K562 (cell line): ENCODE results near the gene ABCC12. TPM values are rescaled to one million over a fixed set of nuclear protein-coding genes. Genes with fewer than 3 reads are reported as not detected.

ENCODE experiments used
- ATAC-seq: fragments of 200-7000 bp; cut with Tn5 transposase; 3 replicates; pipeline ENCODE4 v1.9.1; 2020; ENCODE audit warnings: moderate library complexity
- BruUV-seq: library from RNA; stranded (reverse); fragments of 400-500 nt; replicated peaks from 2 replicates; lab custom pipeline; 2021; lab: Mats Ljungman, UMichigan
- CTCF ChIA-PET: fragments of 300-600 bp; formaldehyde crosslinking; extraction: SDS; loops from one replicate; lab custom pipeline; 2021; ENCODE audit warnings: low intra/inter-chr PET ratio; lab: Yijun Ruan, JAX
- POLR2A ChIA-PET: fragments of 300-600, 350-650 bp; sonication (Branson Sonifier 250); formaldehyde crosslinking; extraction: SDS; loops from one replicate; lab custom pipeline; 2021; ENCODE audit warnings: antibody characterized with exemption, inconsistent platforms; lab: Yijun Ruan, JAX
- DNase-seq, 4 experiments: peaks; one replicate each; pipeline versions ENCODE4 v3.0.0 to v3.0.0-alpha.2; 2011 to 2018; ENCODE audit warnings: low spot score in 3 of 4, mixed read lengths in 3 of 4; ENCODE audit errors: extremely low read depth in 1 of 4
- FAIRE-seq: peaks from 2 replicates; lab custom pipeline; 2011; peaks lifted over from hg19 to GRCh38; lab: Jason Lieb, UNC
- H2AFZ ChIP-seq: 2 replicates; pipeline ENCODE4 v1.6.0; 2011; ENCODE audit warnings: low read depth, low read length, control low read depth, inconsistent platforms
- H3K27ac ChIP-seq: fragments of 200-600 bp; 3 replicates; pipeline ENCODE4 v1.8.0; 2011; ENCODE audit warnings: low read depth, mild to moderate bottlenecking, control low read depth, inconsistent platforms, low read length, moderate library complexity, mixed read lengths; ENCODE audit errors: extremely low read depth
- H3K27me3 ChIP-seq, 2 experiments: fragments of 300-600 bp in 1 of 2; 2 replicates in 1 of 2; 3 replicates in 1 of 2; pipeline versions ENCODE4 v1.6.0 to v1.8.0; 2011; ENCODE audit warnings: inconsistent platforms in 2 of 2, low read length in 2 of 2, mild to moderate bottlenecking in 1 of 2, mixed read lengths in 1 of 2, moderate library complexity in 1 of 2; ENCODE audit not compliant: control insufficient read depth in 2 of 2, insufficient read depth in 2 of 2
- H3K36me3 ChIP-seq: fragments of 300-600 bp; 3 replicates; pipeline ENCODE4 v1.8.0; 2011; ENCODE audit warnings: mild to moderate bottlenecking, low read length, inconsistent platforms; ENCODE audit not compliant: control insufficient read depth, insufficient read depth
- H3K4me1 ChIP-seq, 2 experiments: fragments of 200-600 bp in 1 of 2; replicated peaks in 1 of 2; 2 replicates in 1 of 2; 3 replicates in 1 of 2; pipeline versions ENCODE4 v1.5.1 to v1.8.0; 2011; ENCODE audit warnings: inconsistent platforms in 2 of 2, low read length in 2 of 2, mild to moderate bottlenecking in 1 of 2, mixed read lengths in 1 of 2, moderate library complexity in 1 of 2; ENCODE audit not compliant: control insufficient read depth in 2 of 2, insufficient read depth in 2 of 2
- H3K4me2 ChIP-seq: 2 replicates; pipeline ENCODE4 v1.6.1; 2011; ENCODE audit warnings: low read length, control low read depth, inconsistent platforms, mixed read lengths; ENCODE audit not compliant: insufficient read depth
- H3K4me3 ChIP-seq: fragments of 200-600 bp; sonication (generic), shearing (Covaris generic); 2 replicates; pipeline ENCODE4 v1.5.1; 2016; ENCODE audit warnings: control low read depth, inconsistent platforms
- H3K79me2 ChIP-seq: fragments of 200-600 bp; 3 replicates; pipeline ENCODE4 v1.8.0; 2011; ENCODE audit warnings: low read length, inconsistent platforms; ENCODE audit not compliant: control insufficient read depth, insufficient read depth
- H3K9ac ChIP-seq, 2 experiments: 2 replicates each; pipeline versions ENCODE4 v1.6.0 to v1.6.1; 2011; ENCODE audit warnings: low read depth in 2 of 2, low read length in 2 of 2, control low read depth in 1 of 2, inconsistent platforms in 1 of 2, mild to moderate bottlenecking in 1 of 2, mixed read lengths in 1 of 2; ENCODE audit not compliant: insufficient read depth in 1 of 2
- H3K9me1 ChIP-seq: one replicate; pipeline ENCODE4 v1.6.0; 2011; ENCODE audit warnings: inconsistent platforms, mild to moderate bottlenecking, low read length, moderate library complexity; ENCODE audit not compliant: control insufficient read depth, insufficient read depth
- H3K9me3 ChIP-seq: replicated peaks from 2 replicates; pipeline ENCODE4 v1.5.1; 2011; ENCODE audit warnings: low read depth, low read length, inconsistent platforms; ENCODE audit not compliant: control insufficient read depth, insufficient read depth
- H4K20me1 ChIP-seq: replicated peaks from 2 replicates; pipeline ENCODE4 v1.6.1; 2011; ENCODE audit warnings: low read length, inconsistent platforms, mixed read lengths; ENCODE audit not compliant: control insufficient read depth, insufficient read depth
- ARID3A ChIP-seq: IDR thresholded peaks from 2 replicates; pipeline ENCODE4 v1.6.1; 2012; ENCODE audit warnings: low read depth, low read length, improper control_type of control experiment, borderline replicate concordance
- FOS ChIP-seq: IDR thresholded peaks from 3 replicates; pipeline ENCODE4 v1.6.1; 2011; ENCODE audit not compliant: insufficient read length; ENCODE audit errors: extremely low read depth
- MAFK ChIP-seq: IDR thresholded peaks from 2 replicates; pipeline ENCODE4 v1.6.1; 2011; ENCODE audit warnings: low read length, improper control_type of control experiment
- NFYB ChIP-seq: IDR thresholded peaks from 2 replicates; pipeline ENCODE4 v1.6.1; 2011; ENCODE audit warnings: mild to moderate bottlenecking, moderate library complexity; ENCODE audit not compliant: insufficient read length; ENCODE audit errors: extremely low read depth
- PHB ChIP-seq: fragments of 250-450 bp; sonication (Bioruptor Pico); IDR thresholded peaks from 2 replicates; pipeline ENCODE4 v1.5.0; 2021
- RFX1 ChIP-seq: fragments of 450-650 bp; IDR thresholded peaks from 2 replicates; pipeline ENCODE4 v1.6.1; 2016; ENCODE audit warnings: mild to moderate bottlenecking, moderate library complexity
- THAP7 ChIP-seq: fragments of 250-450 bp; sonication (Bioruptor Pico); IDR thresholded peaks from 2 replicates; pipeline ENCODE4 v1.5.0; 2021
- ZBED1 ChIP-seq: IDR thresholded peaks from 2 replicates; pipeline ENCODE4 v1.6.1; 2014
- ZKSCAN1 ChIP-seq: fragments of 150-350 bp; IDR thresholded peaks from 2 replicates; pipeline ENCODE4 v1.6.1; 2016; ENCODE audit warnings: low read depth, low read length
- ZNF274 ChIP-seq: IDR thresholded peaks from 2 replicates; pipeline ENCODE4 v1.6.1; 2011; ENCODE audit warnings: low read depth, mild to moderate bottlenecking, low read length, moderate library complexity, borderline replicate concordance
- ZNF324 ChIP-seq: fragments of 250-450 bp; sonication (Bioruptor Pico); IDR thresholded peaks from 2 replicates; pipeline ENCODE4 v1.4.0; 2020; ENCODE audit warnings: mild to moderate bottlenecking
- ZNF449 ChIP-seq: fragments of 250-450 bp; sonication (Bioruptor Pico); IDR thresholded peaks from 2 replicates; pipeline ENCODE4 v1.8.0; 2022; ENCODE audit warnings: moderate library complexity, mild to moderate bottlenecking, inconsistent platforms
- ZZZ3 ChIP-seq: fragments of 450-650 bp; IDR thresholded peaks from 2 replicates; pipeline ENCODE4 v1.6.1; 2016; ENCODE audit warnings: antibody characterized with exemption, mild to moderate bottlenecking, moderate library complexity
- WGBS: fragments of 100-300 bp; shearing (Covaris generic); methylation state at CpG from one replicate; pipeline ENCODE4 v1.1.6; 2016; ENCODE audit warnings: low coverage, mixed read lengths; ENCODE audit not compliant: insufficient coverage; ENCODE audit errors: missing lambda C conversion rate; 5-methylcytosine and 5-hydroxymethylcytosine counted together
- in situ Hi-C: fragments of 300-500 bp; cut with MboI; formaldehyde crosslinking; loops from 4 replicates; pipeline ENCODE4 v1.15.0; 2018; ENCODE audit warnings: inconsistent platforms, mixed read lengths
- intact Hi-C: fragments of 100-400 bp; cut with micrococcal nuclease; formaldehyde crosslinking; loops from 2 replicates; pipeline ENCODE4 v1.14.2; 2022
- polyA plus RNA-seq, 8 experiments: library from polyadenylated mRNA; depleted of rRNA in 4 of 8; stranded (reverse) in 5 of 8; unstranded in 3 of 8; fragments of >200 nt; fragmentation: Nextera tagmentation in 2 of 8; fragmentation: Illumina TruSeq in 1 of 8; extraction: Ambion mirVana in 2 of 8; extraction: Trizol in 1 of 8; gene quantifications; 2 replicates each; pipeline versions ENCODE4 v1.2.1 to v1.2.3, GENCODE V29; 2011 to 2014; ENCODE audit warnings: inconsistent platforms in 1 of 8, missing spikeins in 1 of 8
- total RNA-seq, 7 experiments: library from RNA; depleted of rRNA in 6 of 7; stranded (reverse); fragments of >200 nt in 6 of 7; fragmentation: Illumina TruSeq in 2 of 7; extraction: Trizol in 2 of 7; gene quantifications; 2 replicates each; pipeline versions ENCODE4 v1.2.1 to v1.2.3, GENCODE V29; 2011 to 2021; ENCODE audit warnings: low replicate concordance in 1 of 7

Gene ABCC12
- total and polyA plus RNA-seq, 9 of the 15 experiments (the other 6 are each of a cell fraction or from before 2014, with no cell fraction given), result not detected

- 2% methylated on average over 4 of the region's 4 CpGs for WGBS
- Histone ChIP-seq H3K36me3 (no peaks in the 10 kb centered on the region), H3K9me1 (no peaks in the 10 kb centered on the region), H3K4me3 (no peak overlapping the region), H3K79me2 (no peaks in the 10 kb centered on the region), H3K27ac (no peak overlapping the region), H3K4me1 (no peaks in the 10 kb centered on the region), H2AFZ (no peak overlapping the region), H4K20me1 (no peaks in the 10 kb centered on the region), H3K9me3 (no peaks in the 10 kb centered on the region), H3K4me2 (no peak overlapping the region), H3K9ac (no peak overlapping the region), H3K27me3 (peaks cover 4 to 50% of the 10 kb centered on the region in 2 experiments; a peak in 3 of 5 replicates)
- POLR2A ChIA-PET, result interaction anchor here (0.6 to 1.4 kb wide), 2 partner anchors 9 to 20 kb away, joined by 3 read pairs; no protein-coding TSS in a partner anchor
- DNase-seq (no peak), ATAC-seq (no peak), FAIRE-seq (no peak)
- in situ Hi-C loops, result no loop called here
- TF ChIP-seq NFYB (no peak), PHB (no peak), FOS (no peak), ZKSCAN1 (no peak), RFX1 (0 out of 2 replicates have a peak, but pooled peaks have one; percentile 18)
- intact Hi-C loops, result no loop called here
- CTCF ChIA-PET, result no interaction called here
- no TSS peak for BruUV-seq
These were observed 32.0 kb upstream of the ABCC12 start for GRCh38 chr16:48187779-48188178.

GRCh38 chr16:48184681-48185080 lies 28.9 kb upstream of the ABCC12 start:
- no peak for FAIRE-seq
- ChIA-PET POLR2A (interaction anchor here (1.5 kb wide), 1 partner anchor 8 kb away, joined by 6 read pairs; no protein-coding TSS in a partner anchor), CTCF (no interaction called here)
- Histone ChIP-seq H3K27me3 (peaks cover 4 to 46% of the 10 kb centered on the region in 2 experiments; a peak in 4 of 5 replicates), H4K20me1 (no peaks in the 10 kb centered on the region; the same call in 1 of the 2 replicates), H3K27ac (no peak overlapping the region), H3K9me1 (no peaks in the 10 kb centered on the region), H3K9ac (no peak overlapping the region), H3K4me3 (no peak overlapping the region), H3K4me1 (no peaks in the 10 kb centered on the region), H3K4me2 (no peak overlapping the region), H2AFZ (no peak overlapping the region), H3K79me2 (no peaks in the 10 kb centered on the region), H3K36me3 (no peaks in the 10 kb centered on the region), H3K9me3 (no peaks in the 10 kb centered on the region)
- no peak for DNase-seq
- in situ Hi-C loops (no loop called here), intact Hi-C loops (no loop called here)
- 22% methylated on average over 6 of the region's 6 CpGs for WGBS
- BruUV-seq, result no TSS peak
- ATAC-seq, result no peak
- TF ChIP-seq ZNF449 (CRISPR knock-in tag), result no peak
- no peak for TF ChIP-seq ZNF324 (CRISPR knock-in tag)
- TF ChIP-seq THAP7 (CRISPR knock-in tag), result no peak
- TF ChIP-seq ZZZ3, result no peak
- TF ChIP-seq MAFK, result no peak
- no peak for TF ChIP-seq ZBED1
- TF ChIP-seq ARID3A, result no peak
- TF ChIP-seq ZNF274, result no peak
